ENCODE results near the gene MRTO4.
"Not testable (repeated sequence)": the region's sequence is repeated elsewhere in the genome, so short reads cannot be mapped to it uniquely, and the experiment has no call there.

The MRTO4 gene

GRCh38 chr1:19251305-19252196 is at the start of gene MRTO4, which contains the start of gene EMC1:
Gene MRTO4 (plus strand): TSS chr1:19251805. CDS start chr1:19251836, 31 bp downstream.
Gene EMC1 (minus strand): TSS chr1:19251524. CDS start chr1:19251509, 15 bp downstream.
- DNase-seq (ENCODE audit: low spot score) = peak; percentile 94

- DNase-seq (ENCODE audit: low spot score) = no peak
These were observed 49.2 kb upstream of the MRTO4 start for GRCh38 chr1:19202396-19202795.

GRCh38 chr1:19203440-19203839 is 48.2 kb upstream of the MRTO4 start:
- DNase-seq (ENCODE audit: low spot score) = peak; percentile 73

GRCh38 chr1:19204446-19205266 is 46.9 kb upstream of the MRTO4 start:
- DNase-seq (ENCODE audit: low spot score) = no peak

GRCh38 chr1:19205403-19205802 is 46.2 kb upstream of the MRTO4 start:
- DNase-seq (ENCODE audit: low spot score) = no peak

- no peak for DNase-seq (ENCODE audit: low spot score)
These were observed 45.8 kb upstream of the MRTO4 start for GRCh38 chr1:19205845-19206244.

- DNase-seq (ENCODE audit: low spot score) = no peak
These were observed 44.7 kb upstream of the MRTO4 start for GRCh38 chr1:19206947-19207346.

- DNase-seq (ENCODE audit: low spot score) = peak; percentile 29
These were observed 42.7 kb upstream of the MRTO4 start for GRCh38 chr1:19208710-19209438.

GRCh38 chr1:19209439-19209989 is 42.1 kb upstream of the MRTO4 start:
- no peak for DNase-seq (ENCODE audit: low spot score)

GRCh38 chr1:19209990-19210771 is 41.4 kb upstream of the MRTO4 start, which contains the start of gene UBR4:
Gene UBR4 (minus strand): TSS chr1:19210266. CDS start chr1:19210248, 18 bp downstream.
- DNase-seq (ENCODE audit: low spot score) = peak; percentile 95

GRCh38 chr1:19210772-19211549 is 40.6 kb upstream of the MRTO4 start:
- no peak for DNase-seq (ENCODE audit: low spot score)

GRCh38 chr1:19212167-19212566 is 39.4 kb upstream of the MRTO4 start:
- no peak for DNase-seq (ENCODE audit: low spot score)

GRCh38 chr1:19213580-19213979 is 38.0 kb upstream of the MRTO4 start:
- no peak for DNase-seq (ENCODE audit: low spot score)

GRCh38 chr1:19216585-19216984 is 35.0 kb upstream of the MRTO4 start:
- not testable (repeated sequence) for DNase-seq (ENCODE audit: low spot score)

GRCh38 chr1:19219451-19219850 is 32.2 kb upstream of the MRTO4 start:
- no peak for DNase-seq (ENCODE audit: low spot score)

GRCh38 chr1:19220080-19220846 is 31.3 kb upstream of the MRTO4 start:
- no peak for DNase-seq (ENCODE audit: low spot score)

GRCh38 chr1:19220991-19221390 is 30.6 kb upstream of the MRTO4 start:
- DNase-seq (ENCODE audit: low spot score) = no peak

GRCh38 chr1:19222573-19222972 is 29.0 kb upstream of the MRTO4 start:
- DNase-seq (ENCODE audit: low spot score) = no peak
